Body of pancreas (tissue), 4 donors: ENCODE results near the gene SORCS2. TPM values are rescaled to one million over a fixed set of nuclear protein-coding genes. Genes with fewer than 3 reads are reported as not detected.

Experiments used
- ATAC-seq: fragments of 150-250 bp; one replicate; pipeline ENCODE4 v1.9.1; 2016
- DNase-seq, 4 donors: peaks; one replicate each; pipeline ENCODE4 v3.0.0-alpha.2; 2019
- H3K27ac ChIP-seq, 4 donors: fragments of 200-600 bp; sonication (generic); 1 replicate in 3 of 4; 2 replicates in 1 of 4; pipeline versions ENCODE4 v1.5.1 to v1.6.1; 2016 to 2019; ENCODE audit warnings: mild to moderate bottlenecking in 1 of 4, mixed read lengths in 1 of 4, moderate library complexity in 1 of 4
- H3K27me3 ChIP-seq, 2 donors: fragments of 200-600 bp; sonication (generic); one replicate each; pipeline ENCODE4 v1.6.0; 2016; ENCODE audit warnings: mild to moderate bottlenecking in 1 of 2
- H3K36me3 ChIP-seq, 2 donors: fragments of 200-600 bp; sonication (generic); replicated peaks in 1 of 2; 2 replicates each; pipeline ENCODE4 v1.5.1; 2016; ENCODE audit warnings: low read depth in 2 of 2; ENCODE audit not compliant: insufficient read depth in 1 of 2
- H3K4me1 ChIP-seq: fragments of 200-600 bp; sonication (generic); one replicate; pipeline ENCODE4 v1.6.0; 2016
- H3K4me3 ChIP-seq, 2 donors: fragments of 200-600 bp; sonication (generic); 1 replicate in 1 of 2; 2 replicates in 1 of 2; pipeline ENCODE4 v1.5.1; 2016 to 2019
- H3K9me3 ChIP-seq, 3 donors: fragments of 200-600 bp; sonication (generic); 1 replicate in 2 of 3; 2 replicates in 1 of 3; pipeline ENCODE4 v1.5.1; 2016
- CTCF ChIP-seq, 7 experiments: fragments of 450-650 bp in 4 of 7; fragments of 200-600 bp in 3 of 7; sonication (generic) in 3 of 7; IDR thresholded peaks; one replicate each; pipeline ENCODE4 v1.5.1; 2016 to 2019; ENCODE audit warnings: antibody characterized with exemption in 7 of 7
- POLR2A ChIP-seq, 3 donors: fragments of 450-650 bp; IDR thresholded peaks; one replicate each; pipeline ENCODE4 v1.6.1; 2016; ENCODE audit warnings: antibody characterized with exemption in 3 of 3, mild to moderate bottlenecking in 2 of 3
- WGBS, 2 donors: methylation state at CpG; one replicate each; pipeline ENCODE4 v1.1.5; 2017; 5-methylcytosine and 5-hydroxymethylcytosine counted together
- intact Hi-C: fragments of 100-400 bp; cut with DNase I; formaldehyde crosslinking; loops from one replicate; pipeline ENCODE4 v1.15.1; 2023
- total RNA-seq, 2 donors: library from RNA; depleted of rRNA; stranded (reverse); fragments of >200 nt; gene quantifications; one replicate each; pipeline ENCODE4 v1.1.0, GENCODE V29; 2016

The SORCS2 gene
- total RNA-seq, 2 donors from 2014 or later: 0.26 to 0.33 TPM

- no peaks in the 10 kb centered on the region for H3K27me3 ChIP-seq
- WGBS, 2 donors: 61% methylated on average over 13 to 19 of the region's 19 CpGs
- no peak for TF ChIP-seq POLR2A (IDR thresholded peaks at IDR 0.05)
- TF ChIP-seq CTCF (IDR thresholded peaks at IDR 0.05): no peak
- H3K9me3 ChIP-seq: no peaks in the 10 kb centered on the region
- H3K27ac ChIP-seq: no peak overlapping the region
- H3K36me3 ChIP-seq: no peaks in the 10 kb centered on the region
- intact Hi-C loops: no loop called here
- H3K4me1 ChIP-seq: no peaks in the 10 kb centered on the region
- no peak overlapping the region for H3K4me3 ChIP-seq
- DNase-seq (no peak), ATAC-seq (no peak)
Measured at GRCh38 chr4:7519638-7520376, 327.5 kb downstream of the SORCS2 start.

GRCh38 chr4:7521666-7522065 lies 329.3 kb downstream of the SORCS2 start:
- no peaks in the 10 kb centered on the region for H3K4me1 ChIP-seq
- WGBS, 2 donors: 49% methylated on average over 6 of the region's 6 CpGs; no CpG with 5 or more reads in 1 of the 2 donors
- H3K27ac ChIP-seq: no peak overlapping the region

GRCh38 chr4:7522452-7523220 lies 330.3 kb downstream of the SORCS2 start:
- TF ChIP-seq POLR2A (IDR thresholded peaks at IDR 0.05) (no peak), CTCF (IDR thresholded peaks at IDR 0.05) (no peak)
- H3K27me3 ChIP-seq: no peaks in the 10 kb centered on the region
- WGBS, 2 donors: 44 to 56% methylated on average over 5 to 6 of the region's 6 CpGs
- no peak overlapping the region for H3K4me3 ChIP-seq
- H3K9me3 ChIP-seq: no peaks in the 10 kb centered on the region
- no peak overlapping the region for H3K27ac ChIP-seq
- H3K4me1 ChIP-seq: no peaks in the 10 kb centered on the region
- ATAC-seq: no peak
- H3K36me3 ChIP-seq: no peaks in the 10 kb centered on the region
- intact Hi-C loops: no loop called here
- DNase-seq: no peak

More at GRCh38 chr4:7521666-7522065, 329.3 kb downstream of the SORCS2 start:
- Histone ChIP-seq H3K36me3 (no peaks in the 10 kb centered on the region), H3K27me3 (no peaks in the 10 kb centered on the region), H3K9me3 (no peaks in the 10 kb centered on the region), H3K4me3 (no peak overlapping the region)
- TF ChIP-seq POLR2A (IDR thresholded peaks at IDR 0.05): no peak
- no peak for TF ChIP-seq CTCF (IDR thresholded peaks at IDR 0.05)
- ATAC-seq (no peak), DNase-seq (no peak)
- intact Hi-C loops: no loop called here

GRCh38 chr4:7523526-7523925 lies 331.2 kb downstream of the SORCS2 start:
- no peak overlapping the region for H3K4me3 ChIP-seq
- DNase-seq (no peak), ATAC-seq (no peak)
- H3K36me3 ChIP-seq: no peaks in the 10 kb centered on the region
- H3K9me3 ChIP-seq: no peaks in the 10 kb centered on the region
- intact Hi-C loops: no loop called here
- H3K27ac ChIP-seq: no peak overlapping the region
- 65 to 67% methylated on average over 3 to 12 of the region's 12 CpGs for WGBS, 2 donors
- no peak for TF ChIP-seq POLR2A (IDR thresholded peaks at IDR 0.05)
- TF ChIP-seq CTCF (IDR thresholded peaks at IDR 0.05): no peak
- H3K4me1 ChIP-seq: no peaks in the 10 kb centered on the region
- no peaks in the 10 kb centered on the region for H3K27me3 ChIP-seq
